Activated CD4-positive, alpha-beta T cell treated with anti-CD3 and anti-CD28 coated beads, Interleukin-2, Interleukin-6, amounts not matched to agents 100 ng/mL and 50 ng/mL, durations not matched to agents 16 hours and 8 hours (primary cell): ENCODE data around the gene VRK2.
"Not testable (repeated sequence)": the region's sequence is repeated elsewhere in the genome, so short reads cannot be mapped to it uniquely, and the experiment has no call there.

Source experiments
- DNase-seq: peaks from one replicate; pipeline ENCODE4 v3.0.0-alpha.2; 2020

The VRK2 gene

DNA sequence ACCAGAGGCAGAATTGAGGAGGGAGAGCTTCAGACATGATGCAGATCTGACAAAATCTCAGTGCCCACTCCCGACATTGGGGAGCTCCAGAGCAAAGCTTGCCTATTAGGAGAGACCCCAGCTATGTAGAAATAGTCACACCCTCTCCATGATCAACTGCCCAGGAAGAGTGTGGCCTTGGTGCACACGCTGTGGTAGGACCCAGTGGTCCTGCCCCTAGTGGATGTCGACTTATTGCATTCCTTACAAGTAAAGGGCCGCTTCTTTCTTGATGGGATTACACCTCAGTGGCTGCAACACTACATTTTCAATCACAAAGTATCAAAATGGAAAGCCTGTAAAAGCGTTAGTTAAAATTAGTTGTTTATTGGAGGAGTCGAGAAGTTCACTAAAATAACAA, 64.2 kb downstream of the VRK2 start:
- DNase-seq = no peak

- DNase-seq = not testable (repeated sequence)
These were observed 67.0 kb downstream of the VRK2 start for GRCh38 chr2:58113563-58113962.

DNA sequence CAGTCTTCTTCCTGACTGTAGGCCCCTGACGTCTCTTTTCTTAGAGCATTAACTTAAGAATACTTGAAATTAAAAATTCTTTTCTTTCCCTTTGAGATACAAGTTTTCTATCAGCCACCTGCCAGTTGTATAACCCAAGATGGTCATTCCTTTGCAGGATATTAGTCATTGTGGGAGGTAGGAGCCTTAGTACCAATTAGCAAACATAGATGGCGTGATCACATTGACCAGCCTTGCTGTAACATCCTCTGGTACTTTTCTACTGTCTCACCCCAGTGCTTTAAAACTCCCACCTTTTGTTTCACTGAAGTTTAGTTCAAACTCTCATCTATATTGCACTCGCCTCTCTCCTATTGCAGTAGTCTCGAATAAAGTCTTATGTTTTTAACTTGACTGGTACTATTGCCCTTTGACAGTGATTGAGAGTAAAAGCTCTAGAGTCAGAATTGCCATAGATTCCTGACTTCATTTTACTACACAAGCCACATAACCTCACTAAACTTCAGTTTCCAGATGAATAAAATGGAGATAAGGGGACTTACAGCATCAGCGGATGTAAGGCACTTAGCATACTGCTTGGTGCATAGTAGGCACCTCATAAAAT, 74.1 kb downstream of the VRK2 start:
- DNase-seq = no peak

DNA sequence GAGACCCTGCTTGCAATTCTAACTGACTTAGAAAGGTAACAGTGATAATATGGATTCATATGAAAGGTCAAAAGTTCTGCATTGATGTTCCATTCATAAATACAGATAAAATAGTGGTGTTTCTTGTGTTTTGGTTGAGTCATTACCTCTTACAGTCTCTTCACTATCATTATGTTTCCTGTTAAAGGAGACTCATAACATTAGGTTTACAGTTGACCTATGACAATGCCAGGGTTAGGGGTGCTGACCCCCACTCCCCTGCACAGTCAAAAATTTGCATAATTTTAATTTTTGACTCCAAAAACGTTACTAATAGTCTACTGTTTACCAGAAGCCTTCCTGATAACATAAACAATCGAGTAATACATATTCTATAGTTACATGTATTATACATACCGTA, 75.4 kb downstream of the VRK2 start:
- DNase-seq = no peak

DNA sequence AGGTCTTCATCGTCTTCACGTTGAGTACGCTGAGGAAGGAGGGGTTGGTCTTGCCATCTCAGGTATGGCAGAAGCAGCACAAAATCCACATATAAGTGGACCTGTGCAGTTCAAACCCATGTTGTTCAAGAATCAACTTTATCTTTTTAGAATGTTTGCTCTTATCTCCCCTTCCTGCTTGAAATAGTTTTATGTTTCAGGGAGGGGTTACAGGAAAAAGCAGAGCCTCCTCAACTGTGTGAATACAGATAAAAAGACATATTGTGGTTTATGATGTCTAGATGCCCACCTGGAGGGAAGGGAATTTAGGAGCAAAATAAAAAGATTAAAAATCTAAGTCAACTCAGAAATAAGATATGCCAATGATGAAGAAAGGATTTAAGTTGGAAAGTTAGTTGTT, 75.9 kb downstream of the VRK2 start:
- DNase-seq = no peak

GRCh38 chr2:58127111-58127510, 80.5 kb downstream of the VRK2 start:
- no peak for DNase-seq

- no peak for DNase-seq
These were observed 83.6 kb downstream of the VRK2 start for GRCh38 chr2:58130238-58130637.

- no peak for DNase-seq
These were observed 84.8 kb downstream of the VRK2 start for GRCh38 chr2:58131191-58132011.

- DNase-seq = no peak
These were observed 86.8 kb downstream of the VRK2 start for GRCh38 chr2:58133395-58133794.

DNA sequence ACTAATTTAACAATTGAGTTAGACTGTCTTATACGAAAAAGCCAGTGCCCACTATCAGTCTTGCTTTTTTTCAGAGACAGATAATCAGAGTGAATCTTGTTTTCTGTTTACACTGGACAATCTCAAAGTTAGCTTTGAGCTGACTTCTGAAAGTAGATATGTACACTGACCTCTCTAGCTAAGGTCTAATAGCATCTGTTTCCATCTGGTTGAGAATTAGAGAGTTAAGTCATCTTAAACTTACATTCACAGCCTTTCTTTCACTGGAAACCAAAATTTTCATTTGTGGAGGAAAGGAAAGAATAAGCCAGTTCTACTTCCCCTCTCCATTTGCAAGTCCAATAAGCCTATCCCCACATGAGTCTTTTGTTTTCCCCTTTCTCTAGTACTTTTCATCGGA, 89.3 kb downstream of the VRK2 start:
- DNase-seq = no peak

DNA sequence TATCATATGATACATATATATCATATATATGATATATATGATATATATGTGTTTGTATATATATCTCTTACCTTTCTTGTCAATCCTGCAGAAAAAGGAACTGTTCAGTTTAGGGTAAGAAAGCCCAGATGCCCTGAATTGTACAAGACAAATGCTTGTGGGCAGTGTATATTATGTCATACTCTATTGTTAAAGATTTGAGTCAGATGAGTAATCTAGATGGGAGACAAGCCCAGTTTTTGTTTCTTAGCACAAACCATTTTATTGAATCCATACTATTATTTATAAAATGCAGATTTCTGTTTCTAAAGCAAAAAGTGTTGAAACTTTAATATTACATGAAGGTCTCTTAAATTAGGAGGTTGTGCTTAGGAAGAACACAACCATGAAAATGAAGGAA, 90.6 kb downstream of the VRK2 start:
- no peak for DNase-seq

GRCh38 chr2:58137856-58138255, 91.2 kb downstream of the VRK2 start:
- no peak for DNase-seq

- DNase-seq = no peak
These were observed 91.9 kb downstream of the VRK2 start for GRCh38 chr2:58138396-58139030.

- DNase-seq = no peak
These were observed 94.0 kb downstream of the VRK2 start for GRCh38 chr2:58140508-58141072.

DNA sequence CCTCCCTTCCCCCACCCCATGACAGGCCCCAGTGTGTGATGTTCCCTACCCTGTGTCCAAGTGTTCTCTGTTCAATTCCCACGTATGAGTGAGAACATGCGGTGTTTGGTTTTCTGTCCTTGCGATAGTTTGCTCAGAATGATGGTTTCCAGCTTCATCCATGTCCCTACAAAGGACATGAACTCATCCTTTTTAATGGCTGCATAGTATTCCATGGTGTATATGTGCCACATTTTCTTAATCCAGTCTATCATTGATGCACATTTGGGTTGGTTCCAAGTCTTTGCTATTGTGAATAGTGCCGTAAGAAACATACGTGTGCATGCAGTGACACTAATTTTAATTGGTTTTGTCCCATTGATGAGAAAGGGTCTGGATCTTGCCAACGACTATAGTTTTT, 99.2 kb downstream of the VRK2 start:
- DNase-seq = not testable (repeated sequence)

GRCh38 chr2:58146707-58147106, 100.1 kb downstream of the VRK2 start:
- DNase-seq = peak; percentile 36

- DNase-seq = no peak
These were observed 108.7 kb downstream of the VRK2 start for GRCh38 chr2:58155160-58155778.

- no peak for DNase-seq
These were observed 110.2 kb downstream of the VRK2 start for GRCh38 chr2:58156780-58157179.

DNA sequence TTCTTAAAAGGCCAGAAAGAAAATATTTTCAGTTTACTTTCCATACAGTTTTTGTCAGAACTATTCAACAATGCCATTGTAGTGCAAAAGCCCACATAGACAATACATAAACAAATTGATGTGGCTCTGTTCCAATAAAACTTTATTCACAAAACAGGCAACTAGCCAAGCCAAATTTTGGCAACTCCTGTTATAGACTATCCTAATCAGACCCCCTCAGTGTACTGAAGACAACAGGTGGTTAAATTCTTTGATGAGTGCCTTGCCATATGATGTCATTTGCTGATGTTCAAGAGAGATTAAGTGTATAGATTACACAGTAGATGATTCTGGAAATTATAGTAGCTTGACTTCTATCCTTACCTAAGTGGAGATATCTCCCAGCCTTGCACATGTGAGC, 111.1 kb downstream of the VRK2 start:
- DNase-seq = no peak

- no peak for DNase-seq
These were observed 111.9 kb downstream of the VRK2 start for GRCh38 chr2:58158481-58158880.

GRCh38 chr2:58163913-58164312, 117.3 kb downstream of the VRK2 start:
- DNase-seq = no peak

DNA sequence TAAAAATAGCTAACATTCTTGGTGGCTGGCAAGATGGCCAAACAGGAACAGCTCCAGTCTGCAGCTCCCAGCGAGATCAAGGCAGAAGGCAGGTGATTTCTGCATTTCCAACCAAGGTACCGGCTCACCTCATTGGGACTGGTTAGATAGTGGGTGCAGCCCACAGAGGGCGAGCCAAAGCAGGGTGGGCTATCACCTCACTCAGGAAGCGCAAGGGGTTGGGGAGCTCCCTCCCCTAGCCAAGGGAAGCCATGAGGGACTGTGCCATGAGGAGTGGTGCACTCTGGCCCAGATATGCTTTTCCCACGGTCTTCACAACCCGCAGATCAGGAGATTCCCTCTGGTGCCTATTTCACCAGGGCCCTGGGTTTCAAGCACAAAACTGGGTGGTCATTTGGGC, 121.5 kb downstream of the VRK2 start:
- DNase-seq = not testable (repeated sequence)

- not testable (repeated sequence) for DNase-seq
These were observed 123.2 kb downstream of the VRK2 start for GRCh38 chr2:58169845-58170244.
